Right atrium auricular region (tissue), 2 donors: ENCODE results near the gene ACOX2. TPM values are rescaled to one million over a fixed set of nuclear protein-coding genes. Genes with fewer than 3 reads are reported as not detected.
A peak's percentile ranks its signal among the peaks of the same experiment; 100 is the strongest.

Source experiments
- DNase-seq: peaks from one replicate; pipeline ENCODE4 v3.0.0-alpha.2; 2019; ENCODE audit warnings: low spot score
- H3K27ac ChIP-seq, 2 donors: fragments of 200-600 bp; sonication (generic); 1 replicate in 1 of 2; 2 replicates in 1 of 2; pipeline ENCODE4 v1.5.1; 2016 to 2019
- H3K27me3 ChIP-seq, 2 donors: fragments of 200-600 bp; sonication (generic); one replicate each; pipeline versions ENCODE4 v1.5.1 to v1.6.0; 2017 to 2019
- H3K36me3 ChIP-seq: fragments of 200-600 bp; sonication (generic); one replicate; pipeline ENCODE4 v1.5.1; 2016
- H3K4me1 ChIP-seq, 2 donors: fragments of 200-600 bp; sonication (generic); one replicate each; pipeline versions ENCODE4 v1.5.1 to v1.6.0; 2017 to 2019
- H3K4me3 ChIP-seq, 2 donors: fragments of 200-600 bp; sonication (generic); 1 replicate in 1 of 2; 2 replicates in 1 of 2; pipeline ENCODE4 v1.5.1; 2017 to 2019; ENCODE audit warnings: mild to moderate bottlenecking in 1 of 2, moderate library complexity in 1 of 2
- H3K9me3 ChIP-seq, 2 donors: fragments of 200-600 bp; sonication (generic); one replicate each; pipeline ENCODE4 v1.5.1; 2019
- total RNA-seq, 2 donors: library from RNA; depleted of rRNA; stranded (reverse); fragments of >200 nt; gene quantifications; one replicate each; pipeline ENCODE4 v1.1.0, GENCODE V29; 2016
- TF ChIP-seq, protein P1 (sequence below), 2 donors: fragments of 200-600 bp; sonication (generic); IDR thresholded peaks; one replicate each; pipeline ENCODE4 v1.5.1; 2019; ENCODE audit warnings: antibody characterized with exemption in 2 of 2

The ACOX2 gene
- total RNA-seq: 10 to 100 TPM; 11.5 to 30.2 TPM

DNA sequence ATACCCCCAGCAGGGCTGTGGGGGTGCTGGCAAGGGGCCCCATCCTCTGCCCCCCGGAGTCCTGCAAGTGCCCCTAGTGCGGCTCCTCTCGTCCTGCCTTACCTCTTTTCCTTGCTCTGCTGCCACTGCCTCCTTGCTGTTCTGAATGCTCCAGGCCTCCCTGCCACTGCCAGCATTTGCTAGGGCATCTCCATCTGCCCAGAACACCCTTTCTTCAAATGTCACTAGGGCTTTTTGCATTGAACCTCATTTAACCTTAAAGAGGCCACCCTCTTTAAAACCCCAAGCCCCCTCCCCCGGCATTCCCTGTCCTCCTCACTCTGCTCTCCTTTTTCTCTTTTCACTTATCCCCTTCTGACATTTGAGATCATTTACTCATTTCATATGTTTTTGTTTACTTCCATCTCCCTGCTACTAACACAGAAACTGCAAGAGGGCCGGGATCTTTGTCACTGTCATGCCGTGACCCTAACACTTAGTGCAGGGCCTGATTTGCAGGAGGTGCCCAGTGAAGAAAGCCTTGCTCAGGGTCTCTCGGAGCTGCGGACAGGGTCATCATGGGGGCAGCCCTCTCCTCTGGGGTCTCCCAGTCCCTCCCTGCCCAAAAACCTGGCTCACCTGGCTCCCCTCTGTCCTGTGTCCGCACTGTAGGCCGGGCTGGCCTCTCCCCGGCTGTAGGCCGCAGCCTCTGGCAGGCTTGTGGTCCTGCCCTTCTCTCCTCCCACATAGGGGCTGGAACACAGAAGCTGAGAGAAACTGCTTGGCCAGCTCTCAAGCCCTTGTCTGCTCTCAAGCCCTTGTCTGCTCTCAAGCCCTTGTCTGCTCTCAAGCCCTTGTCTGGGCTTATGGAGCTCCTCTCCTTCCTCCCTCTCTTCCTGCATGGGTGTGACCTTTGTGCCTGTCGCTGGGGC is at the start of gene ACOX2:
Gene ACOX2 (minus strand): TSS at position 690 of the 911 bp plus-strand sequence. CDS start 2,084 bp downstream, outside the sequence.
- Histone ChIP-seq H3K27me3 (no peaks in the 10 kb centered on the region), H3K27ac (peak within 1 kb of the TSS; percentile 80 to 84), H3K36me3 (peaks cover 12% of the 10 kb centered on the region), H3K9me3 (no peaks in the 10 kb centered on the region), H3K4me3 (peak within 1 kb of the TSS; percentile 33 to 47), H3K4me1 (peaks cover 0 to 35% of the 10 kb centered on the region in 2 donors)
- TF ChIP-seq, protein P1, sequence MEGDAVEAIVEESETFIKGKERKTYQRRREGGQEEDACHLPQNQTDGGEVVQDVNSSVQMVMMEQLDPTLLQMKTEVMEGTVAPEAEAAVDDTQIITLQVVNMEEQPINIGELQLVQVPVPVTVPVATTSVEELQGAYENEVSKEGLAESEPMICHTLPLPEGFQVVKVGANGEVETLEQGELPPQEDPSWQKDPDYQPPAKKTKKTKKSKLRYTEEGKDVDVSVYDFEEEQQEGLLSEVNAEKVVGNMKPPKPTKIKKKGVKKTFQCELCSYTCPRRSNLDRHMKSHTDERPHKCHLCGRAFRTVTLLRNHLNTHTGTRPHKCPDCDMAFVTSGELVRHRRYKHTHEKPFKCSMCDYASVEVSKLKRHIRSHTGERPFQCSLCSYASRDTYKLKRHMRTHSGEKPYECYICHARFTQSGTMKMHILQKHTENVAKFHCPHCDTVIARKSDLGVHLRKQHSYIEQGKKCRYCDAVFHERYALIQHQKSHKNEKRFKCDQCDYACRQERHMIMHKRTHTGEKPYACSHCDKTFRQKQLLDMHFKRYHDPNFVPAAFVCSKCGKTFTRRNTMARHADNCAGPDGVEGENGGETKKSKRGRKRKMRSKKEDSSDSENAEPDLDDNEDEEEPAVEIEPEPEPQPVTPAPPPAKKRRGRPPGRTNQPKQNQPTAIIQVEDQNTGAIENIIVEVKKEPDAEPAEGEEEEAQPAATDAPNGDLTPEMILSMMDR (IDR thresholded peaks at IDR 0.05): no peak
- peak; percentile 84 for DNase-seq

DNA sequence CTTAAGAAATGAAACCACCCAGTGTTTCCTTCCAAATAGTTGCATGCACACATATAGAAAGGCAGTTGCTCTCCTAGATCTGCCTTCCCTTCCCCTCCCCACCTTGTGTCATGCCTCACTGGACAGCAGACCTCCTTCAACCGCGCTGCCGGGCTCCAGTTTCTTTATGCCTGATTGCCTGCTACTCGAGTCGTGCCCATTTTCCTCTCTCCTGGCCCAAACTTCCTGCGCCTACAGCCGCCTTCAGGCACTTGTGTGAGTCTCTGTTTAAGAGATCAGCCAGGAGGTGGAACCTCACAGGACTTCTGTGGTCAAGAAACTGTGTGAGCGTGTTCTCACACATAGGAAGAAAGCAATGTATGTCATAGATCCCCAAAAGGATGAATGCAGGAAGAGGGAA is 49.0 kb upstream of the ACOX2 start:
- Histone ChIP-seq H3K27ac (peak overlapping the region; percentile 69 to 85), H3K9me3 (no peaks in the 10 kb centered on the region), H3K4me3 (peak overlapping the region in 1 of 2 donors; percentile 53), H3K4me1 (peaks cover 0 to 26% of the 10 kb centered on the region in 2 donors), H3K36me3 (no peaks in the 10 kb centered on the region), H3K27me3 (peaks cover 0 to 6% of the 10 kb centered on the region in 2 donors)
- TF ChIP-seq, protein P1 (IDR thresholded peaks at IDR 0.05): no peak
- no peak for DNase-seq

DNA sequence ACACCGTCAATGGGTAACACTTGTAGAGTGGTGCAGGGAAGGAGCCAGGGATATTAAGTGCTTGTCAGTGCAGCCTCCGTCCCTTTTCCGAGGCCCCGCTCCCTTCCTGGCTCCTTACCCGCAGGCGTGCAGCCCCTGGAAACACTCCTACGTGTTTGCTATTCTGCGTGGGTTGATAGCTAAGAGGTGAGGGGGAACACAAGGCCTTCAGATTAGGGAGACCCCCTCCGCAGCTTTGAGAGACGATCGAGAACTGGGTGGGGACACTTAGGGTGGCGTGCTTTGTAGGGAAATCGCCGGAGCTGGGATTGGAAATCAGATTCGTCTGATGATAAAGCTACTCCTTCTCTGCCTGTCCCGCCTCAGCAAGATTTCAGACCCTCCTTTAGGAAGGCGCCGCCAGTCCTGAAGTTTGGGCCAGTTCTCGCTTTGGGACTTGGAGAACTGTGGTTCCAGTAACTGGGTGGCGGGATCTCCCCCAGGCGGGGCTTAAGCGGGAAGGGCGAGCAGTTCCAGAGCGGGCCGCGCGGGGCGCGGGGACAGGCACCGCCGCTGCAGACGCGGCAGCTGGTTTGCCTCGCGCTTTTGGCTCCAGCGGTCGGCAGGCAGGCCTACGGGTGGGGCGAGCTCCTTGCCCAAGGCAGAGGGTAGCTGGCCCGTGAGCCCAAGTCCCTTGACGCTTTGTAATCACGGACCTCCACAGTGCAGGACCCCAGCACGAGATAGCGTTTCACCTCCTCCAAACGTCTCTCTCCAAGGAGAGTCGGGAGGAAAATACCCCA is 48.2 kb upstream of the ACOX2 start:
- peak overlapping the region; percentile 40 to 53 for H3K4me3 ChIP-seq
- no peaks in the 10 kb centered on the region for H3K9me3 ChIP-seq
- peaks cover 0 to 26% of the 10 kb centered on the region in 2 donors for H3K4me1 ChIP-seq
- peak; percentile 92 for DNase-seq
- TF ChIP-seq, protein P1 (IDR thresholded peaks at IDR 0.05): peak; percentile 80 to 83
- H3K27me3 ChIP-seq: peaks cover 0 to 6% of the 10 kb centered on the region in 2 donors
- H3K27ac ChIP-seq: peak overlapping the region; percentile 69 to 85
- H3K36me3 ChIP-seq: no peaks in the 10 kb centered on the region

DNA sequence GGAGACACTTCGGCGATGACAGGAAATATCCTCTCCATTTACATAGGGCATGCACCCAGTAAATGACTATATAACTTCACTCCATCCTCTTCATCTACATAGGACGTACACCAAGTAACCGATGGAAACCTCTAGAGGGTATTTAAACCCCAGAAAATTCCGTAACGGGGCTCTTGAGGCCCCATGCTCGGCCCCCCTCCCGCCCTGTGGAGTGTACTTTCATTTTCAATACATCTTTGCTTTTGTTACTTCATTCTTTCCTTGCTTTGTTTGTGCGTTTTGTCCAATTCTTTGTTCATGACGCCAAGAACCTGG is 47.7 kb upstream of the ACOX2 start:
- Histone ChIP-seq H3K27ac (peak overlapping the region; percentile 69 to 85), H3K9me3 (no peaks in the 10 kb centered on the region), H3K27me3 (peaks cover 0 to 6% of the 10 kb centered on the region in 2 donors), H3K4me3 (peak overlapping the region; percentile 40 to 53), H3K4me1 (peaks cover 0 to 26% of the 10 kb centered on the region in 2 donors), H3K36me3 (no peaks in the 10 kb centered on the region)
- TF ChIP-seq, protein P1 (IDR thresholded peaks at IDR 0.05): no peak
- no peak for DNase-seq

DNA sequence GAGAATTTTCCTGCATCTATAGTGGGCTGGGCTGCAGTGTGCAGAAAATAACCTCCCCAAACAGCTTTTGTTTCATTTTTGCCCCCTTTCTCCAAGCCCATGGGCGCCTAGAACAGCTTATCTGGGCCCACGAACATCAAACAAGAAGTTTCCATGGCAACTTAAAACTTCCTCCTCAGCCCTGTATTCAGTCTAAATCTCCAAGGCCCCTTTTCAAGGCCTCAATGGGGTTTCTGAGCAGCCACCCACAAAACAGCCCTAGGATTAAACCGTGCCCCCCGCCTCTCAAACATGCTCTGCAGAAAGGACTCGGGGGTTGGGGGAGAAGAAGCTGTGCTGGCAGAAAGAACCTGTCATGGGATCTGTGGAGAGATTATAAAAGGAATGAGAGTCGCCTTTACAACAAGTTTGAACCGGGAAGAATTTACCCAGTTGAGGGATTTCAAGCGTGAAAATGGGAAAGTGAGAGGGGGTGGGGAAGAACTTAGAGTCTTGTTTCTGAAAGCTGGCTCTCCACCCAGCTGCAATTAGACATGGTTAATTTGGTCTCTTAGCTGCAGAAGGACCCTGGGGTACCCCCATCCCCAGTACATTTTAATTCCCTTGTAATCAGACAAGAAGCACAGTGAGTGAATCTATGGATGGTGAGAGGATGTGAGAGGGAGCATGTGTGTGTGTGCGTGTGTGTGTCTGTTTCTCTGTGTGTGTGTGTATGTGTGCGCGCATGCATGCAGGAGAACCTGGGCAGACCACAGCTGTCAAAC is 44.5 kb upstream of the ACOX2 start:
- Histone ChIP-seq H3K4me1 (peaks cover 0 to 30% of the 10 kb centered on the region in 2 donors), H3K27me3 (no peaks in the 10 kb centered on the region), H3K4me3 (no peak overlapping the region), H3K36me3 (no peaks in the 10 kb centered on the region), H3K9me3 (no peaks in the 10 kb centered on the region), H3K27ac (no peak overlapping the region)
- DNase-seq: no peak
- TF ChIP-seq, protein P1 (IDR thresholded peaks at IDR 0.05): no peak
